Hepatocyte (in vitro differentiated cells): ENCODE measurements around the gene JARID2.

Experiments
- EZH2phosphoT487 ChIP-seq: fragments of 200-600 bp; sonication (generic); IDR thresholded peaks from one replicate; pipeline ENCODE4 v1.6.1; 2018; ENCODE audit warnings: antibody characterized with exemption, mild to moderate bottlenecking, low read depth, moderate library complexity; ENCODE audit not compliant: unreplicated experiment, severe bottlenecking
- TF ChIP-seq, protein P1 (sequence below): fragments of 200-600 bp; sonication (generic); IDR thresholded peaks from 2 replicates; pipeline ENCODE4 v1.5.1; 2016; ENCODE audit warnings: antibody characterized with exemption, mild to moderate bottlenecking; ENCODE audit not compliant: poor library complexity

DNA sequence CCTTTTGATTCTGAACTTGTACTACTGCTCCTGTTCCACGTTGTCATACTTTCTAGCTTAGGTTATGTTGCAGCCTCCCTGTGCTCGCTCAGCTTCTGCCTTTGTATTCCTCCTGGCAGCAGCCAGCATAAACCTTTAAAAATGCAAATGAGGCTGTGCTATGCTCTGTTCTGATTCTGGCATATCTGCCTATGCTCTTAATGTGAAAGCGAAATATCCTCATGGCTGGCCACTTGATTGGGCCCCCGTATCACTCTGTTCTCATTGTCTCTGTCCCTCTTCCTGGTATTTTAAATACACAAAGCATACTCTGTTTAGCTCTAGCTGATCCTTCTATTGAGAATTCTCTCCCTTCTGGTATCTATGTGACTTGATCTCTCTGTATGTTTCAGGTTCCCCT is 139.0 kb downstream of the JARID2 start:
- TF ChIP-seq EZH2phosphoT487 = no peak
- TF ChIP-seq, protein P1, sequence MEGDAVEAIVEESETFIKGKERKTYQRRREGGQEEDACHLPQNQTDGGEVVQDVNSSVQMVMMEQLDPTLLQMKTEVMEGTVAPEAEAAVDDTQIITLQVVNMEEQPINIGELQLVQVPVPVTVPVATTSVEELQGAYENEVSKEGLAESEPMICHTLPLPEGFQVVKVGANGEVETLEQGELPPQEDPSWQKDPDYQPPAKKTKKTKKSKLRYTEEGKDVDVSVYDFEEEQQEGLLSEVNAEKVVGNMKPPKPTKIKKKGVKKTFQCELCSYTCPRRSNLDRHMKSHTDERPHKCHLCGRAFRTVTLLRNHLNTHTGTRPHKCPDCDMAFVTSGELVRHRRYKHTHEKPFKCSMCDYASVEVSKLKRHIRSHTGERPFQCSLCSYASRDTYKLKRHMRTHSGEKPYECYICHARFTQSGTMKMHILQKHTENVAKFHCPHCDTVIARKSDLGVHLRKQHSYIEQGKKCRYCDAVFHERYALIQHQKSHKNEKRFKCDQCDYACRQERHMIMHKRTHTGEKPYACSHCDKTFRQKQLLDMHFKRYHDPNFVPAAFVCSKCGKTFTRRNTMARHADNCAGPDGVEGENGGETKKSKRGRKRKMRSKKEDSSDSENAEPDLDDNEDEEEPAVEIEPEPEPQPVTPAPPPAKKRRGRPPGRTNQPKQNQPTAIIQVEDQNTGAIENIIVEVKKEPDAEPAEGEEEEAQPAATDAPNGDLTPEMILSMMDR = no peak
